Embryonic facial prominence (tissue), 1 donor: ENCODE measurements around the gene TMX4.

ENCODE experiments used
- DNase-seq: peaks from one replicate; pipeline ENCODE4 v3.0.0-alpha.2; 2016; ENCODE audit errors: extremely low spot score

Gene TMX4

GRCh38 chr20:8019998-8020247, 362 bp upstream of the TMX4 start:
- DNase-seq: no peak

DNA sequence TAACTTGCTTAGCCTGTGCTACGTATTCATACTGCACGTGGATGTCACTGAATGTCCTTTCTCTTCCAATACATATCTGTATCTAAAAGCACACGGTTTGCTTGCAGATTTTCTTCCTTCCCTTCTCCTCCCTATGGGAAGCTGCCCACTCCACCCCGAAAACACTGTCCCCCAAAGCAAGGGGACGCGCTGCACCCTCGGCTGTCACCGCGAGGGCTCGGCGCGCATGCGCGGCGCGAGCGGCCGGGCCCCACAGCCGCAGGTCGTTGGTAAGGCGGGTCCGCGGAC, 659 bp downstream of the TMX4 start:
- DNase-seq: no peak

- no peak for DNase-seq
Observed at GRCh38 chr20:8012724-8013123, 6.8 kb downstream of the TMX4 start.

DNA sequence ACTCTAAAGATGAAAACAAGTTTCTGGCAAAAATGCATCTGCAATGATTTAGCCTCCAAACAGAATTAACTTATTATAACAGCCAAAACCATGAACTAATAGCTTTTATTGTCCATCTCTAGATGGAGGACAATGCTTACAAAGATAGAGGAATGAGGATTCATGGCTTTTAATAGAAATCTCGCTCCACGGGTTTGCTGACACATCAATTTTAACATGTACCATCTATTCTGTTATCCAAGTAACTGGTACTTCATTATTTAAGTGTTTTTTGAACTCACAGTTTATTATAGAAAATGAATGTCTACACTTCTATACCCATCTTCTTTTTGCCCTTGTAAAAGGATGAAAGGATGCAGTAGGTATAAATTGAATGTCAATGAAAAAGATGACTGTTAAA, 10.8 kb downstream of the TMX4 start:
- no peak for DNase-seq

DNA sequence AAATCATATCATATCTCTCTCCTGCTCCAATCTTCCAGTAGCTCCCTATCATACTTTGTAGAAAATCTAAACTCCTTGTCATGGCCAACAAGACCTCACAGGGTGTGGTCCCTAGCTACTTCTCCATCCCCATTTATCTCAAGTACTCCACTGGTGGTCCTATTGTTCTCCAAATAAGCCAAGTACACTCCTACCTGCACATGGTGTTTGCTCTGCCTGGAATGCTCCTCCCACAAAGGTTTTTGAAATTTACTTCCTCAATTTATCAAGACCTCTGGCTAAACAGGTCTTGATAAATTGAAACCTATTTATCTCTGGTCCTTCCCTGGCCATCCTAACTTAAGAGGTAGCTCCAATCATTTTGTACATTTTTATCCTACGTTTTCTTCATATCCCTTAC, 12.1 kb downstream of the TMX4 start:
- no peak for DNase-seq

DNA sequence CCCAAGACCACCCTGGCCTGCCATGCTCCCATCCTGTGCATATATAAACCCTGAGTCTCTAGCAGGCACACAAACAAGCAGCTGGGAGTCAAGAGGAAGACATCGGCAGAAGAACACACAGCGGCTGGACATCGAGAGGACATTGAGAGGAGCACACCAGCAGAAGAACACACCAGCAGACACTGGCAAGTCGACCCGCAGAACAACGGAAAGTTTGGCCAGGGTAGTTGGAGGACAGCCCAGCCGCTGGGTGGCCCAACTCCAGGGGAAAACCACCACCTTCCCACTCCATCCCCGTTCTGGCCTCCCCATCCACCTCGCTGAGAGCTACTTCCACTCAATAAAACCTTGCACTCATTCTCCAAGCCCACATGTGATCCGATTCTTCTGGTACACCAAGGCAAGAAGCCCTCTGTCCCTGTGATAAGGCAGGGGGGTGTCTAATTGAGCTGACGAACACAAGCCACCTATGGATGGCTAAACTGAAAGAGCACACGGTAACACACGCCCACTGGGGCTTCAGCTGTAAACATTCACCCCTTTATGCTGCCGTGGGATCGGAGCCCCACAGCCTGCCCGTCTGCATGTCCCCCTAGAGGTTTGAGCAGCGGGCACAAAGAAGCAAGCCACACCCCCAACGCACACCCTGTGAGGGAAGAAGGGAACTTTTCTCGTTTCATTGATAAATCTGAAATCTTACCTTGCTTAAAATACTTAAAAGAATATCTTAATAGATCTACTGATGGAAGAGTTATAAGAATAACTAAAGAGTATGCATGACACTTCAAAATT, 13.8 kb downstream of the TMX4 start:
- DNase-seq: no peak

GRCh38 chr20:8005033-8005432, 14.5 kb downstream of the TMX4 start:
- no peak for DNase-seq

GRCh38 chr20:8002056-8002455, 17.5 kb downstream of the TMX4 start:
- no peak for DNase-seq

- no peak for DNase-seq
Observed at GRCh38 chr20:8000796-8001195, 18.8 kb downstream of the TMX4 start.

DNA sequence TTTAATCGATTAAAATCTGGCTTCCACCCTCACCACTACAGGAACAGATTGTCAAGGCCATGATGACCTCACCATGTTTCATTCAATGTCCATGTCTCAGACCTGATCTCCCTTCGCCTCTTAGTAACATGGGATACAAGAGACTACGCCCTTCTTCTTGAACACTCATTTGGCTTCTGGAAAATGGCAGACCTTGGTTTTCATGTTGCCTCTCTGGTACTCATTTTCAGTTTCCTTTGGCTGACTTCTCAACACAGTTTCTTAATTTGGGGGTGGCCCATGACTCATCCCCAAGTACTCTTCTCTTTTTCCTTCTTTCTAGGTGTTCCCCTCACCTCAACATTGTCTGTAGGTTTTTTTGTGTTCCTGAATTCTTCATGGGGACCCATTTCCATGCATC, 22.7 kb downstream of the TMX4 start:
- DNase-seq: no peak

- no peak for DNase-seq
Observed at GRCh38 chr20:7994809-7995208, 24.8 kb downstream of the TMX4 start.

DNA sequence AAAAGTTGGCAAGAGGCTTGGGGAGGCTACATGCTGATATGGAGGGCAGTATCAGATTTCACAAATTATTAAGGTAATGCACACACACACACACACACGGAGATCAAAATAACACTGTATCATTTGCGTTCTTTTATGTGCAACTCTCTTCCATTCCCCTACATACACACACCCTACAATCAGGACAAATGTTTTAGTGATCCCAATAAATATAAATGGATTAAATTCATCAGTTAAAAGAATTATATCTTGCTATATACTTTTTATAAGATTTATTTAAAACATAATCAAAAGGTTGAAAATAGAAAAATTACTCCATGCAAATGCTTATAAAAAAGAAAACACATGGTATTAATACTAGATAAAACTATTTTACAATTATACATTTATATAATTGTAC, 25.9 kb downstream of the TMX4 start:
- DNase-seq: no peak

GRCh38 chr20:7993238-7993637, 26.3 kb downstream of the TMX4 start:
- no peak for DNase-seq

GRCh38 chr20:7990385-7990784, 29.2 kb downstream of the TMX4 start:
- no peak for DNase-seq

GRCh38 chr20:7989379-7989778, 30.2 kb downstream of the TMX4 start:
- no peak for DNase-seq

DNA sequence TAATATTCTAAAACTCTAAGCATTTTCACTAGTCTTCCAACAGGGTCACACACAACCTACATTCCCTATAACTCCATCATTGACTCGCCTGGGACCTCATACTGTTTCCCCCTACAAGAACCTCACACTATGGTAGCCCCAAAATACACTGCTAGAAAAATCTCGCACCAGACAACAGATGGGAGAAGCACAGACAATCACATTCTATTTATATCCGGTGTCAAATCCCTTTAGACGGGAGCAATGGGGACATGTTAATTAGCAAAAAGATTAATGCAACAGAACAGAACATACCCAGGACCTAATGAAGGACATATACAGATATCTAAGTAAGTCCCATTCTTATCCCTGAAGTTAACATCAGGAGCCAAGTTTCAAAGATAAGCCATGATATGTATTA, 33.6 kb downstream of the TMX4 start:
- DNase-seq: no peak

DNA sequence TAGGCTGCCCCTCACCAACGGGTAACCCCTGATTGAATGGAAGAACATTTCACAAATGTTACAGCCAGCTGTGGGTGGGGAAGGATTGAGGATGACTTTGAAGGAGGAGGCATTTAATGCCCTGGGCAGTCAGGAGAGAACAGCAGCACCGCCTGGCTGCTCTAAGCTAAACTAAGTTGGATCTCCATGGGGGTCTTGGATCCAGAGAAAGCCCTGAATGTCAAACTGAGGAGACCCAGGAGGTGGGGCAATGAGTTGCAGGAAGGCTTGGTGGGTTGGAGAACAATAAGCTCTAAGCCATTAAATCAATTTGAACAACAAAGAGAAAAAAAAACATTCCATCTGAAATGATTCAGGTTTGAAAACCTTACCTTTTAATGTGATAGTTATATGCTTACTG, 35.4 kb downstream of the TMX4 start:
- no peak for DNase-seq

- DNase-seq: no peak
Observed at GRCh38 chr20:7981374-7981773, 38.2 kb downstream of the TMX4 start.

- no peak for DNase-seq
Observed at GRCh38 chr20:7980332-7981046, 39.1 kb downstream of the TMX4 start.

- DNase-seq: no peak
Observed at GRCh38 chr20:7977709-7978108, 41.9 kb downstream of the TMX4 start.

- no peak for DNase-seq
Observed at GRCh38 chr20:7975851-7976414, 43.6 kb downstream of the TMX4 start.

DNA sequence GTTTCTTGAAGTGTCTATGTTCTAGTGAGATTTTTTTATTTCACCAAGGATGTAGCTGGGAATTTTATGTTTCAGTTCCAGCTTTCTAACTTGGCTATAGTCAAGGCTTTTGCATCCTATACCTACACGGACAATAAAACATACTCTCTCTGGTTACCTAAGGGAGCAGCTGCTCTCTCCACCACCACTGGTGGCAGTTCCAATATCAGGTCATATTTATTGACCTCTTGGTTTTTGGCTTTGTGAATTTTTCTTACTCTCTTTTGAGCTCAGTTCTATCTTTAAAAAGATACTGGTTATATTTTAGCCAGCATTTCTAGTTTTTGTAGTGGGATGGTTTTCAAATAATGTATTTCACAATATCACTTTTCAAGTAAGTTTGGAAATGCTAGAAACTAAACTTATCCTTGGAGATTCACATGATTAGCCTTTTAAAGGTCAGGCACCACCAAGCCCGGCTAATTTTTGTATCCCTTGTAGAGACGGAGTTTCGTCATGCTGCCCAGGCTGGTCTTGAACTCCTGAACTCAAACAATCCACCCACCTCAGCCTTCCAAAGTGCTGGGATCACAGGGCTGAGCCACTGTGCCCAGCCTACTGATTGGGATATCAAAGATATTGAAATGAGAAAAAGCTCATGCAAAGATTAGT, 44.7 kb downstream of the TMX4 start:
- no peak for DNase-seq
